ENCODE results near the gene ABITRAM. TPM values are rescaled to one million over a fixed set of nuclear protein-coding genes. Genes with fewer than 3 reads are reported as not detected.

The ABITRAM gene
- polyA plus RNA-seq, 5 donors, result 28.2 to 37.1 (median 32.7) TPM

DNA sequence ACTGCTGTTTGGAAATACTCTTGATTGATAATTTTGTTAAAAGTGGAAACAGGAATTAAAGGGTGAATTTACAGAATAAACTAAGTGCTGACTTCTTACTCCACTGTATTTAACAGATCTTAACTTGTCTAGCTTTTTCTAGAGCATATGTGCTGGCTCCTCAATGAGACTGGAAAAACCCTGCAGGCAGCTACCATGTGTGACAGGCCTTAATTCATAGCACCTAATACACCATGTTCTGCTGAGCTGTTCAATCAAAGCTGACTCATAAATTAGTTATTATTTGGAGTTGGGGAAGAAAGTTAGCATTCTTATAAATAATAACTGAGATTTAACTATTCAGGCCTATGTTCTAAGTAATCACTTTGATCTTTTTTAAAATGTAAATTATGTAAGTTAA lies 49.7 kb downstream of the ABITRAM start:
- DNase-seq, result no peak

Other genes starting within 250 kb of the ABITRAM start
- gene ACTL7B, start 78.4 kb upstream of the ABITRAM start, polyA plus RNA-seq (ENCODE audit: insufficient read depth in 1 of 5, insufficient read length in 5 of 5, low replicate concordance in 1 of 5), result not detected
- not detected for gene ACTL7A, start 72.1 kb upstream of the ABITRAM start, polyA plus RNA-seq (ENCODE audit: insufficient read depth in 1 of 5, insufficient read length in 5 of 5, low replicate concordance in 1 of 5)
- 10 to 100 TPM; 40.0 to 49.3 (median 44.6) TPM for gene ELP1, start 276 bp upstream of the ABITRAM start, polyA plus RNA-seq (ENCODE audit: insufficient read depth in 1 of 5, insufficient read length in 5 of 5, low replicate concordance in 1 of 5)
- 10 to 100 TPM; 74.8 to 94.0 (median 88.1) TPM for gene CTNNAL1, start 79.1 kb downstream of the ABITRAM start, polyA plus RNA-seq (ENCODE audit: insufficient read depth in 1 of 5, insufficient read length in 5 of 5, low replicate concordance in 1 of 5)
- 10 to 100 TPM; 53.6 to 85.4 (median 78.5) TPM for gene TMEM245, start 185.5 kb downstream of the ABITRAM start, polyA plus RNA-seq (ENCODE audit: insufficient read depth in 1 of 5, insufficient read length in 5 of 5, low replicate concordance in 1 of 5)
- 1 to 10 TPM; 1.7 to 6.0 (median 2.9) TPM for gene FRRS1L, start 232.8 kb downstream of the ABITRAM start, polyA plus RNA-seq (ENCODE audit: insufficient read depth in 1 of 5, insufficient read length in 5 of 5, low replicate concordance in 1 of 5)

All from right lung (tissue), 5 donors.